NCI-H128 (cell line): ENCODE measurements around the gene TMTC4.

Source experiments
- DNase-seq: peaks from one replicate; lab custom pipeline; 2025; ENCODE audit not compliant: unreplicated experiment; lab: John Stamatoyannopoulos, UW

Gene TMTC4

DNA sequence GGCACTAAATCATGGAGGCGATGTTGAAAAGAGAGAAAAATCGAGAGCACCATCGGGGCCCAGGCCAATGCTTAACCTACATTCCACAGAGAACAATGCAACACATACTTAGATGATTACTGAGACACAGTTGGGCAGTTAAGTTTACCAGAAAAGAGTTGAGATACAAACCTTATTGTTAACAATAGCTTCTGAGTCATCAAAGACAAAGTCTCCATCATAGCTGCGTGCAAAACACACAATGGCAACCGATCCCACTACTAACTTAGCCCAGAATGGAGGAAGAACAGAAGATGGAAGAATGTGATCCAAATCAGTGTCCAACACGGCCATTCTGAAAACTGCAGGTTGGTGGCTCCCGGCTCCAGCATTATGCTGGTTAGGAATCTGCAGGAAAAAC, 6.2 kb downstream of the TMTC4 start:
- DNase-seq, result no peak

- no peak for DNase-seq
Observed at GRCh38 chr13:100667894-100668293, 6.7 kb downstream of the TMTC4 start.

DNA sequence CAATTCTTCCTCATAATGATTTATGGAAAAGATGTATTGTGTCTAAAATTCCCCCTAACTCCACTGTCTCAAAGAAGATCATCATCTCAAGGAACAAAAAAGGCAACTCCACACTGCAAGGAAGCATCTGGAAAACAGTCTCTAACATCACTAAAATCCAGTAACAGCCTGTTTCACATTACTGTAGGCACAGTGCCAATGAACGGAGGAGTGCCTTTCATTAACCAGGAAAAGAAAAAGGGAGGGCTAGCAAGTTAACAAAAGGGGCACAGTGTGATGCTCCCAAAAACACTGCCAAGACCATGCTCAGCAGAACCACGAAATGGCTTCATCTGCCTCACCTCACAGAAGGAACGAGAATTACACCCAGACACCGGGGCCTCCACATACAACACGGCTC, 8.5 kb downstream of the TMTC4 start:
- peak; percentile 23 for DNase-seq

- no peak for DNase-seq
Observed at GRCh38 chr13:100665403-100665802, 9.2 kb downstream of the TMTC4 start.

GRCh38 chr13:100664171-100664900, 10.3 kb downstream of the TMTC4 start:
- no peak for DNase-seq

GRCh38 chr13:100662468-100663211, 12.0 kb downstream of the TMTC4 start:
- DNase-seq, result no peak

DNA sequence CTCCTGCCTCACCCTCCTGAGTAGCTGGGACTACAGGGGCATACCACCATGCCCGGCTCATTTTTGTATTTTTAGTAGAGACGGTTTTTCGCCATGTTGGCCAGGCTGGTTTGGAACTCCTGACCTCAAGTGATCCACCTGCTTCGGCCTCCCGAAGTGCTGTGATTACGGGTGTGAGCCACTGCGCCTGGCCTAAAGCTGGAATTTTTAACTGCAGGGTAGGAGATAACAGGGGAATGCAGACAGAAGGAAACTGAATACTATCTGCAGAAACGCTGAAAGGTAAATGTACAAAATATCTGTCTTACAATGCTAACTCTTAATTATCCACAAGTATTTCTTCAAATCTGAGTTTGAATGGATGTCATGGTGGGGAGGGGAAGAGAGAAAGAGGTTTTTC, 13.8 kb downstream of the TMTC4 start:
- DNase-seq, result no peak

GRCh38 chr13:100659578-100659977, 15.0 kb downstream of the TMTC4 start:
- DNase-seq, result no peak

- DNase-seq, result no peak
Observed at GRCh38 chr13:100658363-100658762, 16.2 kb downstream of the TMTC4 start.

GRCh38 chr13:100657881-100658315, 16.7 kb downstream of the TMTC4 start:
- no peak for DNase-seq

GRCh38 chr13:100652510-100652909, 22.1 kb downstream of the TMTC4 start:
- DNase-seq, result no peak

GRCh38 chr13:100650326-100650725, 24.3 kb downstream of the TMTC4 start:
- DNase-seq, result peak; percentile 88

DNA sequence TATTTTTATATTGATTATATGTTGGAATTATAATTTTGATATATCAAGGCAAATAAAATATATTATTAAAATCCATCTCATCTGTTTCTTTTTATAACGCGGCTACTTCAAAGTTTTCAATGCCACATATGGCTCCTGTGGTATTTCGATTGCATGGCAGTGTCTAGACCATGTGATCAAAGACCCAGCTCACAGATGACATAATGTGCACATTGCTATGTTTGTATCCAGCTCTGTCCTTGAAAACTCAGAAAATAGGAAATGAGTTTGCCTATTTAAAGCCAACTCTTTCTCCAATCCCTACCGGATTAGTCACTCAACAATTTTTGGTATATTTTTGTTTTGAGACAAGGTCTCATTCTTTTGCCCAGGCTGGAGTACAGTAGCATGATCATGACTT, 26.2 kb downstream of the TMTC4 start:
- no peak for DNase-seq

DNA sequence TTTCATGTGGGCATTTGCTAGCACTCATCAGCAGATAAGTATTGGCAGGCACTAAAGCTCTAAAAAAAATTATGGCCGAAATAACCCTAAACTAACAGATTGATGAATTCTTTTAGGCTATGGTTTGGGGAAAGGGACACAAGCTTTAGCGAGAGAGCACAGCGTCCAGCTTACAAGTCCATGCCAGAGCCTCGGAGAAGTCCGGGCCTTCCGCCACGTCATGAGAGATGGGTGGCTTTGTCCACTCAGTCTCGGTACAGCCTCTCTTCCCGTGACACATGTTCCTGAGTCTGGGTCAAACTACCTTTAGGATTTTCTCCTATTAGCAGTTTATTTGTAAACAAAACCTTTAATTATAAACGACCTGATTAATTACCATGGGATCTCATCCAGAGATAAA, 27.7 kb downstream of the TMTC4 start:
- no peak for DNase-seq

GRCh38 chr13:100646030-100646673, 28.4 kb downstream of the TMTC4 start:
- no peak for DNase-seq

DNA sequence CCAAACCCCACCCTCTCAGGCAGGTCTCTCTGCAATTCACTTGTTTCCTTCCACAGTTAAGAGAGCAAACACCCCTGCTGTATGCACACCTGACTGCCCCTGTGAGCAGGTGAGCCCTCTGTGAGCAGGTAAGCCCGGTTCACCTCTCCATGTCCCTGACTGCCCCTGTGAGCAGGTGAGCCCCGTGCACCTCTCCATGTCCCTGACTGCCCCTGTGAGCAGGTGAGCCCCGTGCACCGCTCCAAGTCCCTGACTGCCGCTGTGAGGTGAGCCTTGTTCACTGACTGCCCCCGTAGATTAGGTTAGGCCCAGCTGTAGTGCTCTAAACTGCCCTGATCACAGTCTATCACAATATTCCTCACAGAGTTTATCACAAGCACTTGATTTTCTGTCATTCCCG, 29.2 kb downstream of the TMTC4 start:
- DNase-seq, result peak; percentile 71

- no peak for DNase-seq
Observed at GRCh38 chr13:100644371-100644770, 30.2 kb downstream of the TMTC4 start.

GRCh38 chr13:100637796-100638195, 36.8 kb downstream of the TMTC4 start:
- DNase-seq, result no peak

- DNase-seq, result no peak
Observed at GRCh38 chr13:100637380-100637779, 37.2 kb downstream of the TMTC4 start.

DNA sequence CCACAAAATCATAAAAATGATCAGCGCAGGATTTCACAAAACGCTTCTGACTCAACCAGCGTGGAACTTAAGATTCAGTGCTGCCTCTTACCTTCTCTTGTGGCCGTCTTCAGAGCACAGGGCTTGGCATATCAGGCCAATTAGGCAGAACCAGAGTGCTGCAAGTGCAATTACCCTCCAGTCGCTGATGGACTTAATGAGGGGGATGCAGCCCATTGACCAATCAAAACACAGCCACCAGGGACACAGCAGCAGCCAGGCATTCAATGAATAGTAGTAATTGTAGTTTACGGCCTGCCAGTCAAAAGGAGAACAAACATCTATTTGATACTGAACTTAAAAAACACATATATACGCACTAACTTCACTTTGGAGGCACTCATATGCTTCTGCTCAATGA, 38.2 kb downstream of the TMTC4 start:
- DNase-seq, result no peak

GRCh38 chr13:100636004-100636403, 38.6 kb downstream of the TMTC4 start:
- DNase-seq, result no peak

GRCh38 chr13:100634696-100635095, 39.9 kb downstream of the TMTC4 start:
- DNase-seq, result no peak
